ENCODE data around the gene NCKAP5. TPM values are rescaled to one million over a fixed set of nuclear protein-coding genes. Genes with fewer than 3 reads are reported as not detected.

The NCKAP5 gene
- total RNA-seq, 5 donors from 2014 or later (not counting 1 experiment from before 2014, with no cell fraction given): 0.06 TPM; not detected in 4

DNA sequence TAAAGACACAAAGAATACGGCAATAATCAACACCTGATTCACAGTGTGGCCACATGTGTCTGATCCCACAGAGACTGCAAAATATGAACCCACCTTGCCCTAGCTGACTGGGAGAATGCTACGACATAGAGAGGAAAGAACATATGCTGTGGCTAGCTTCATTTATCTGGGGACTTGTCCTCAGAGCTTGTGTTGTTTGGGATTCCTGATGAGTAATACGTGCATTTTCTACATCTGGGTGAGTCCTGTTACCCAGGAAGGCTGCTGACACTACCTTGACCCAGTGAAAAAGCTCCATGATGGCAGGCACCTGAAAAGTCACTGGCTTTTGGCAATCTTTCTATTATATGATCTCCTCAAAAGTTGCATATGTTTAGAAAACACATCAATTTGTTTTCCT, 470.6 kb downstream of the NCKAP5 start:
- no peaks in the 10 kb centered on the region for H3K9me3 ChIP-seq
- no peak overlapping the region for H3K27ac Mint-ChIP-seq
- 50% methylated on average over 2 of the region's 3 CpGs for WGBS (ENCODE audit: insufficient coverage)
- H3K27ac ChIP-seq (ENCODE audit: low read length): no peak overlapping the region
- ATAC-seq (replicated peaks in 1 of 4): no peak
- H3K27me3 Mint-ChIP-seq: no peaks in the 10 kb centered on the region
- H3K36me3 Mint-ChIP-seq: no peaks in the 10 kb centered on the region
- H3K4me3 Mint-ChIP-seq: no peak overlapping the region
- H3K36me3 ChIP-seq (ENCODE audit: control insufficient read depth in 2 of 2, extremely low read depth in 1 of 2, insufficient read depth in 1 of 2, low read length in 1 of 2): no peaks in the 10 kb centered on the region
- H3K4me3 ChIP-seq (ENCODE audit: control insufficient read depth in 1 of 2, extremely low read depth in 1 of 2, low read length in 1 of 2): no peak overlapping the region
- no peak for DNase-seq
- H3K4me1 ChIP-seq (ENCODE audit: control insufficient read depth in 1 of 2, extremely low read depth in 1 of 2, insufficient read depth in 2 of 2, low read length in 2 of 2): no peaks in the 10 kb centered on the region
- no peaks in the 10 kb centered on the region for H3K4me1 Mint-ChIP-seq
- peaks cover 0 to 5% (median 4%) of the 10 kb centered on the region in 3 donors for H3K9me3 Mint-ChIP-seq
- POLR2A ChIA-PET: no interaction called here
- CTCF ChIA-PET: no interaction called here
- no peaks in the 10 kb centered on the region for H3K27me3 ChIP-seq (replicated peaks in 1 of 2; ENCODE audit: control insufficient read depth in 2 of 2, extremely low read depth in 1 of 2, insufficient read depth in 2 of 2, low read length in 1 of 2)

DNA sequence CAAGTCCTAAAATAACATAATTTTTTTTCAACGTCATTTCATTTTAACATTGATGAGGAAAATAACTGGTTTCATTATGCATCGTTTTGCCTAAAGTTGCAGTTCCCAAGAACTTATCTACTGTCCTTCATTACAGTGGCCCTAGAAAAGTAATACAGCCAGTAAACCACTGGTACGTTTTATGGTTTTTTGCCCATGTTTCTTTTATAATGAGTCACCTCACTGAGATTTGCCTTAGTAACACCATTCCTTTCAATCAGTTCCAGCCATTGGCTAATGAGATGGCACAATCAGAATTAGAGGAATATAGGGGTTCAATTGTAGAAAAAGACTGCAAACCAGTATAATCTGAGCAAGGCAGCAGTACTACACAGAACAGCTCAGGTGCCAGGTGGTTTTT, 475.7 kb downstream of the NCKAP5 start:
- no peaks in the 10 kb centered on the region for H3K4me1 ChIP-seq (ENCODE audit: control insufficient read depth in 1 of 2, extremely low read depth in 1 of 2, insufficient read depth in 2 of 2, low read length in 2 of 2)
- no peaks in the 10 kb centered on the region for H3K36me3 ChIP-seq (ENCODE audit: control insufficient read depth in 2 of 2, extremely low read depth in 1 of 2, insufficient read depth in 1 of 2, low read length in 1 of 2)
- no peak overlapping the region for H3K4me3 Mint-ChIP-seq
- peaks cover 0 to 4% (median 0%) of the 10 kb centered on the region in 3 donors for H3K9me3 Mint-ChIP-seq
- H3K36me3 Mint-ChIP-seq: no peaks in the 10 kb centered on the region
- no peaks in the 10 kb centered on the region for H3K4me1 Mint-ChIP-seq
- H3K27ac ChIP-seq (ENCODE audit: low read length): no peak overlapping the region
- WGBS (ENCODE audit: insufficient coverage): no CpG with 5 or more reads among the region's 3 CpGs
- H3K4me3 ChIP-seq (ENCODE audit: control insufficient read depth in 1 of 2, extremely low read depth in 1 of 2, low read length in 1 of 2): no peak overlapping the region
- ATAC-seq (replicated peaks in 1 of 4): no peak
- no peak for DNase-seq
- CTCF ChIA-PET: no interaction called here
- no peaks in the 10 kb centered on the region for H3K9me3 ChIP-seq
- no peak overlapping the region for H3K27ac Mint-ChIP-seq
- H3K27me3 ChIP-seq (replicated peaks in 1 of 2; ENCODE audit: control insufficient read depth in 2 of 2, extremely low read depth in 1 of 2, insufficient read depth in 2 of 2, low read length in 1 of 2): no peaks in the 10 kb centered on the region
- POLR2A ChIA-PET: no interaction called here
- no peaks in the 10 kb centered on the region for H3K27me3 Mint-ChIP-seq

DNA sequence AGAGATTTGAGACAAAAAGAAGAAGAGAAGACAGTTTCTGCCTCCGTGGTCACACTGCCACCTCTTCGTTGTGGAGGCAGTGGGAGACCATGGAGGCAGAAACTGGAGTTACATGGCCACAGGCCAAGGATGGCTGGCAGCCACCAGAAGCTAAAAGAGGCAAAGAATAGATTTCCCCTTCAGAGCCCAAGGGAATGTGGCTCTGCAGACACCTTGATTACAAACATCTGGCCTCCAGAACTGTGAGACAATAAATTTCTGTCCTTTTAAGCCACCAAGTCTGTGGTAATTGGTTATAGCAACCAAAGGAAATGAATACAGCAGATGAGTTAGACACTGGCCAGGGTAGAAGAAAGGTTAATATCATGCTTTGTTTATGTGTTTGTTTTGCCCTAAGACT, 477.9 kb downstream of the NCKAP5 start:
- no peaks in the 10 kb centered on the region for H3K27me3 ChIP-seq (replicated peaks in 1 of 2; ENCODE audit: control insufficient read depth in 2 of 2, extremely low read depth in 1 of 2, insufficient read depth in 2 of 2, low read length in 1 of 2)
- no peak for ATAC-seq (replicated peaks in 1 of 4)
- Mint-ChIP-seq H3K4me1 (no peaks in the 10 kb centered on the region), H3K27me3 (peaks cover 0 to 3% of the 10 kb centered on the region in 2 donors), H3K27ac (no peak overlapping the region), H3K4me3 (no peak overlapping the region), H3K9me3 (peaks cover 0 to 4% (median 0%) of the 10 kb centered on the region in 3 donors), H3K36me3 (no peaks in the 10 kb centered on the region)
- H3K4me1 ChIP-seq (ENCODE audit: control insufficient read depth in 1 of 2, extremely low read depth in 1 of 2, insufficient read depth in 2 of 2, low read length in 2 of 2): no peaks in the 10 kb centered on the region
- no peaks in the 10 kb centered on the region for H3K9me3 ChIP-seq
- no peak overlapping the region for H3K27ac ChIP-seq (ENCODE audit: low read length)
- DNase-seq: no peak
- CTCF ChIA-PET: interaction anchor here in 1 of 2 donors (0.8 kb wide), 1 partner anchor 841 kb away, joined by 3 read pairs; no protein-coding TSS in a partner anchor
- no peaks in the 10 kb centered on the region for H3K36me3 ChIP-seq (ENCODE audit: control insufficient read depth in 2 of 2, extremely low read depth in 1 of 2, insufficient read depth in 1 of 2, low read length in 1 of 2)
- 56% methylated on average over 2 of the region's 2 CpGs for WGBS (ENCODE audit: insufficient coverage)
- no peak overlapping the region for H3K4me3 ChIP-seq (ENCODE audit: control insufficient read depth in 1 of 2, extremely low read depth in 1 of 2, low read length in 1 of 2)
- POLR2A ChIA-PET: no interaction called here

DNA sequence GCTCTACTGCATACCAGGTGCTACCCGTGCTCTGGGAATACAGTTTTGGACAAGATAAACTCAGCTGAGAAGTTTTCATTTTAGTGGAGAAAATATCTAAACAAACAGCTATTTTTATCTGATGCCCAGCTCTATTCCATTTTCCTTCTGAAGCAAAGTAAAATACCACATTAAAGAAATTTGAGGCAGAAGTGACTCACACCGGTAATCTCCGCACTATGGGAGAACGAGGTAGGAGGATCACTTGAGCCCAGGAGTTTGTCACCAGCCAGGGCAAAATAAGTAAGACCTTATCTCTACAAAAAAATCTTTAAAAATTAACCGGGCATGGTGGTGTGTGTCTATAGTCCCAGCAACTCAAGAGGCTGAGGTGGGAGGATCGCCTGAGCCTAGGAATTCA, 482.1 kb downstream of the NCKAP5 start:
- WGBS (ENCODE audit: insufficient coverage): no CpG with 5 or more reads among the region's 6 CpGs
- POLR2A ChIA-PET: no interaction called here

DNA sequence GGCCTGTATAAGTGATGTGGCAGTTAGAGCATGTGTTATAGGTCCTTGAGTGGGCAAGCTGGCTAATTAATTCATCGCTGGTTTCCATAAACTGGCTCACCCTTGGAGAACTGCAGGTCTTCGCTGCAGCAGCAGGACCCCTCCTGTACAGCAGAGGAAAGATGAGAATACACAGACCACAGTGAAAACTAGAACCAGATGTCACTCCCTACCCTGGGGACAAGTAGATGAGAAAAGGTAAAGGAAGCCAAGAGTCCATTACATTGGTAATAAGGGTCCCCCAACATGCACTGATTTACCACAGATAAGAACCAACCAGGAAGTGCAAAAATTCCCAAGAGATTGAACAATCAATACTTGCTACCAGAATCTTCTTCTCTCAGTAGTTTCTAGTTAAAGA, 482.6 kb downstream of the NCKAP5 start:
- Mint-ChIP-seq H3K4me1 (no peaks in the 10 kb centered on the region), H3K4me3 (no peak overlapping the region), H3K36me3 (no peaks in the 10 kb centered on the region), H3K9me3 (peaks cover 0 to 8% (median 3%) of the 10 kb centered on the region in 3 donors), H3K27me3 (peaks cover 0 to 3% of the 10 kb centered on the region in 2 donors), H3K27ac (no peak overlapping the region)
- WGBS (ENCODE audit: insufficient coverage): 100% methylated on average over 2 of the region's 2 CpGs
- ATAC-seq (replicated peaks in 1 of 4) (no peak), DNase-seq (no peak)
- Histone ChIP-seq H3K4me3 (ENCODE audit: control insufficient read depth in 1 of 2, extremely low read depth in 1 of 2, low read length in 1 of 2) (no peak overlapping the region), H3K36me3 (ENCODE audit: control insufficient read depth in 2 of 2, extremely low read depth in 1 of 2, insufficient read depth in 1 of 2, low read length in 1 of 2) (no peaks in the 10 kb centered on the region), H3K4me1 (ENCODE audit: control insufficient read depth in 1 of 2, extremely low read depth in 1 of 2, insufficient read depth in 2 of 2, low read length in 2 of 2) (no peaks in the 10 kb centered on the region), H3K27ac (ENCODE audit: low read length) (no peak overlapping the region), H3K27me3 (replicated peaks in 1 of 2; ENCODE audit: control insufficient read depth in 2 of 2, extremely low read depth in 1 of 2, insufficient read depth in 2 of 2, low read length in 1 of 2) (no peaks in the 10 kb centered on the region), H3K9me3 (no peaks in the 10 kb centered on the region)
- ChIA-PET POLR2A (no interaction called here), CTCF (no interaction called here)

More for the DNA sequence above, 482.1 kb downstream of the NCKAP5 start:
- H3K9me3 Mint-ChIP-seq: peaks cover 0 to 8% (median 3%) of the 10 kb centered on the region in 3 donors
- Histone ChIP-seq H3K27me3 (replicated peaks in 1 of 2; ENCODE audit: control insufficient read depth in 2 of 2, extremely low read depth in 1 of 2, insufficient read depth in 2 of 2, low read length in 1 of 2) (no peaks in the 10 kb centered on the region), H3K4me3 (ENCODE audit: control insufficient read depth in 1 of 2, extremely low read depth in 1 of 2, low read length in 1 of 2) (no peak overlapping the region), H3K9me3 (no peaks in the 10 kb centered on the region), H3K36me3 (ENCODE audit: control insufficient read depth in 2 of 2, extremely low read depth in 1 of 2, insufficient read depth in 1 of 2, low read length in 1 of 2) (no peaks in the 10 kb centered on the region), H3K4me1 (ENCODE audit: control insufficient read depth in 1 of 2, extremely low read depth in 1 of 2, insufficient read depth in 2 of 2, low read length in 2 of 2) (no peaks in the 10 kb centered on the region), H3K27ac (ENCODE audit: low read length) (no peak overlapping the region)
- H3K27me3 Mint-ChIP-seq: peaks cover 0 to 3% of the 10 kb centered on the region in 2 donors
- ATAC-seq (replicated peaks in 1 of 4) (no peak), DNase-seq (no peak)
- CTCF ChIA-PET: no interaction called here
- no peaks in the 10 kb centered on the region for H3K4me1 Mint-ChIP-seq
- H3K36me3 Mint-ChIP-seq: no peaks in the 10 kb centered on the region
- H3K27ac Mint-ChIP-seq: no peak overlapping the region
- no peak overlapping the region for H3K4me3 Mint-ChIP-seq

DNA sequence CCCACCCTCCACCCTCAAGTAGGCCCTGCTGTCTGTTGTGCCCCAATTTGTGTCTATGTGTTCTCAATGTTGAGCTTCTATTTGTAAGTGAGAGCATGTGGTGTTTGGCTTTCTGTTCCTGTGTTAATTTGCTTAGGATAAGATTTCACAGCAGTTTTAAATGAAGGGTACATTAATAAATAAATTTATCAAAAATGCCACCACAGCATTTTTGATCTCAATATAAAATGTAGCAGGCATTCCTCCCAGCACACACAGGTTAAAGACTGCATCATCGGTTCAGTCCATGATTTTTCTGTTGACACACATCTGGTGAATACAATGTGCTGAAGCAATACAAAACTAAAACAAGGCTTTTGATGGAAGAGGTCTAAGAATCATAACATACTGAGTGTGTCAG, 486.2 kb downstream of the NCKAP5 start:
- no peak overlapping the region for H3K27ac ChIP-seq (ENCODE audit: low read length)
- H3K4me3 Mint-ChIP-seq: no peak overlapping the region
- no peaks in the 10 kb centered on the region for H3K36me3 ChIP-seq (ENCODE audit: control insufficient read depth in 2 of 2, extremely low read depth in 1 of 2, insufficient read depth in 1 of 2, low read length in 1 of 2)
- no peaks in the 10 kb centered on the region for H3K9me3 ChIP-seq
- no peaks in the 10 kb centered on the region for H3K4me1 Mint-ChIP-seq
- no peaks in the 10 kb centered on the region for H3K27me3 ChIP-seq (replicated peaks in 1 of 2; ENCODE audit: control insufficient read depth in 2 of 2, extremely low read depth in 1 of 2, insufficient read depth in 2 of 2, low read length in 1 of 2)
- peaks cover 0 to 7% (median 4%) of the 10 kb centered on the region in 3 donors for H3K9me3 Mint-ChIP-seq
- WGBS (ENCODE audit: insufficient coverage): no CpG with 5 or more reads among the region's 1 CpG
- ATAC-seq (replicated peaks in 1 of 4): no peak
- no peaks in the 10 kb centered on the region for H3K36me3 Mint-ChIP-seq
- ChIA-PET CTCF (no interaction called here), POLR2A (no interaction called here)
- DNase-seq: no peak
- H3K27me3 Mint-ChIP-seq: peaks cover 0 to 3% of the 10 kb centered on the region in 2 donors
- H3K4me3 ChIP-seq (ENCODE audit: control insufficient read depth in 1 of 2, extremely low read depth in 1 of 2, low read length in 1 of 2): no peak overlapping the region
- H3K4me1 ChIP-seq (ENCODE audit: control insufficient read depth in 1 of 2, extremely low read depth in 1 of 2, insufficient read depth in 2 of 2, low read length in 2 of 2): no peaks in the 10 kb centered on the region
- no peak overlapping the region for H3K27ac Mint-ChIP-seq

DNA sequence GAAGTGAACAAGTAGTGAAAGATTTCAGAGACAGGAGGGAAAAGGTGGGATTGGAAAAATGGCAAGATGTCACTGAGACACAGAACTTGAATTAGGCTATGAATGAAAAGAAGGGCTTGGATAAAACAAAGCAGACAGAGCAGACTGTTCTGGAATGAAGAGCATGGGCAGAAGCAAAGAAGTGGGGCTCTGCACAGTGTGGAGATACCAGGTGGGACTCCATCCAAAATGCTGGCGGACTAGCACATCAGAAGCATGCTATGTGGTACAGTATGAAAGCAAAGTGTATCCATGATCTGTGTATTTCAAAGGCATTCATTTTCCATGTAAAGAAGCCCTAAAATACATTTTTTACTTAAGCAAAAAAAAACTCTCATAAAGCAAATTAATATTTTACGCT, 487.4 kb downstream of the NCKAP5 start:
- CTCF ChIA-PET: no interaction called here
- Histone ChIP-seq H3K9me3 (no peaks in the 10 kb centered on the region), H3K36me3 (ENCODE audit: control insufficient read depth in 2 of 2, extremely low read depth in 1 of 2, insufficient read depth in 1 of 2, low read length in 1 of 2) (no peaks in the 10 kb centered on the region), H3K27me3 (replicated peaks in 1 of 2; ENCODE audit: control insufficient read depth in 2 of 2, extremely low read depth in 1 of 2, insufficient read depth in 2 of 2, low read length in 1 of 2) (no peaks in the 10 kb centered on the region), H3K4me1 (ENCODE audit: control insufficient read depth in 1 of 2, extremely low read depth in 1 of 2, insufficient read depth in 2 of 2, low read length in 2 of 2) (no peaks in the 10 kb centered on the region), H3K4me3 (ENCODE audit: control insufficient read depth in 1 of 2, extremely low read depth in 1 of 2, low read length in 1 of 2) (no peak overlapping the region), H3K27ac (ENCODE audit: low read length) (no peak overlapping the region)
- no peak overlapping the region for H3K27ac Mint-ChIP-seq
- no peak for DNase-seq
- WGBS (ENCODE audit: insufficient coverage): no CpG with 5 or more reads among the region's 2 CpGs
- ATAC-seq (replicated peaks in 1 of 4): no peak
- POLR2A ChIA-PET: no interaction called here
- H3K4me3 Mint-ChIP-seq: no peak overlapping the region
- no peaks in the 10 kb centered on the region for H3K36me3 Mint-ChIP-seq
- no peaks in the 10 kb centered on the region for H3K4me1 Mint-ChIP-seq
- peaks cover 0 to 7% (median 4%) of the 10 kb centered on the region in 3 donors for H3K9me3 Mint-ChIP-seq
- H3K27me3 Mint-ChIP-seq: peaks cover 0 to 3% of the 10 kb centered on the region in 2 donors

Measured in T-cell (primary cell).